GM12878 (cell line): ENCODE measurements around the gene RGS16. TPM values are rescaled to one million over a fixed set of nuclear protein-coding genes. Genes with fewer than 3 reads are reported as not detected.

Source experiments
- ATAC-seq: fragments of 200-7000 bp; cut with Tn5 transposase; 3 replicates; pipeline ENCODE4 v1.9.1; 2020; ENCODE audit warnings: mild to moderate bottlenecking, moderate library complexity
- BruUV-seq: library from RNA; stranded (reverse); fragments of 400-500 nt; replicated peaks from 2 replicates; lab custom pipeline; 2021; lab: Mats Ljungman, UMichigan
- CTCF ChIA-PET: fragments of 300-600 bp; sonication (Branson Sonifier 250); formaldehyde crosslinking; extraction: SDS; loops from one replicate; lab custom pipeline; 2021; ENCODE audit warnings: inconsistent platforms; lab: Yijun Ruan, JAX
- POLR2A ChIA-PET: fragments of 350-600 bp; formaldehyde crosslinking; extraction: SDS; loops from one replicate; lab custom pipeline; 2021; ENCODE audit warnings: inconsistent platforms; lab: Charles Lee
- RAD21 ChIA-PET: fragments of 300-600 bp; sonication (Branson Sonifier 250); formaldehyde crosslinking; loops from one replicate; lab custom pipeline; 2023; ENCODE audit warnings: antibody characterized with exemption; ENCODE audit not compliant: unreplicated experiment; lab: Charles Lee
- SMC1A ChIA-PET: fragments of 300-600 bp; sonication (Branson Sonifier 250); formaldehyde crosslinking; loops from one replicate; lab custom pipeline; 2023; ENCODE audit not compliant: unreplicated experiment, uncharacterized antibody; lab: Charles Lee
- DNase-seq: peaks from one replicate; pipeline ENCODE4 v3.0.0-alpha.2; 2011; ENCODE audit warnings: low read depth, low spot score
- FAIRE-seq: peaks from 3 replicates; lab custom pipeline; 2011; peaks lifted over from hg19 to GRCh38; lab: Jason Lieb, UNC
- H2AFZ ChIP-seq: 2 replicates; pipeline ENCODE4 v1.6.0; 2011; ENCODE audit warnings: low read depth, low read length, control low read depth; ENCODE audit not compliant: control insufficient read depth
- H3K27ac ChIP-seq: 2 replicates; pipeline ENCODE4 v1.5.1; 2011; ENCODE audit warnings: control low read depth; ENCODE audit not compliant: control insufficient read depth, insufficient read depth
- H3K27me3 ChIP-seq, 2 experiments: replicated peaks in 1 of 2; 2 replicates each; pipeline versions ENCODE4 v1.6.0 to v1.6.1; 2011; ENCODE audit warnings: low read length in 1 of 2; ENCODE audit not compliant: control insufficient read depth in 2 of 2, insufficient read depth in 2 of 2
- H3K36me3 ChIP-seq, 2 experiments: 2 replicates each; pipeline ENCODE4 v1.5.1; 2011; ENCODE audit warnings: low read length in 1 of 2; ENCODE audit not compliant: control insufficient read depth in 2 of 2, insufficient read depth in 2 of 2
- H3K4me1 ChIP-seq: 2 replicates; pipeline ENCODE4 v1.6.1; 2011; ENCODE audit warnings: mild to moderate bottlenecking, low read length, moderate library complexity, mixed read lengths; ENCODE audit not compliant: control insufficient read depth, insufficient read depth
- H3K4me2 ChIP-seq: 2 replicates; pipeline ENCODE4 v1.6.0; 2011; ENCODE audit warnings: control low read depth; ENCODE audit not compliant: control insufficient read depth, insufficient read depth
- H3K4me3 ChIP-seq: fragments of 200-600 bp; sonication (generic); 2 replicates; pipeline ENCODE4 v1.5.1; 2016
- H3K79me2 ChIP-seq: 2 replicates; pipeline ENCODE4 v1.6.0; 2011; ENCODE audit warnings: low read length; ENCODE audit not compliant: control insufficient read depth, insufficient read depth
- H3K9ac ChIP-seq: 2 replicates; pipeline ENCODE4 v1.8.0; 2011; ENCODE audit warnings: low read length, control low read depth, mixed read lengths; ENCODE audit not compliant: control insufficient read depth, insufficient read depth
- H3K9me3 ChIP-seq: replicated peaks from 3 replicates; pipeline ENCODE4 v1.5.1; 2011; ENCODE audit warnings: mild to moderate bottlenecking, low read length; ENCODE audit not compliant: control insufficient read depth, insufficient read depth
- H4K20me1 ChIP-seq: 2 replicates; pipeline ENCODE4 v1.6.0; 2011; ENCODE audit not compliant: control insufficient read depth, insufficient read depth
- CBFB ChIP-seq: IDR thresholded peaks from 2 replicates; pipeline ENCODE4 v1.6.1; 2016; ENCODE audit warnings: antibody characterized with exemption, low read depth
- ETV6 ChIP-seq, 2 experiments: fragments of 450-650 bp in 1 of 2; IDR thresholded peaks in 1 of 2; conservative IDR thresholded peaks in 1 of 2; 2 replicates each; pipeline ENCODE4 v1.6.1; 2014; ENCODE audit warnings: antibody characterized with exemption in 1 of 2, borderline replicate concordance in 1 of 2, low read depth in 1 of 2, mild to moderate bottlenecking in 1 of 2, moderate library complexity in 1 of 2
- FOXM1 ChIP-seq: IDR thresholded peaks from 2 replicates; pipeline ENCODE4 v1.6.1; 2012; ENCODE audit warnings: low read depth, mild to moderate bottlenecking, inconsistent platforms, low read length, moderate library complexity
- KDM1A ChIP-seq: fragments of 200-600 bp; sonication (generic); IDR thresholded peaks from 2 replicates; pipeline ENCODE4 v1.6.1; 2016; ENCODE audit warnings: borderline replicate concordance
- MYB ChIP-seq: fragments of 150-350 bp; IDR thresholded peaks from 2 replicates; pipeline ENCODE4 v1.6.1; 2014; ENCODE audit warnings: mild to moderate bottlenecking, low read depth, low read length, borderline replicate concordance
- PAX5 ChIP-seq: IDR thresholded peaks from 2 replicates; pipeline ENCODE4 v1.6.1; 2011; ENCODE audit warnings: low read depth, low read length, borderline replicate concordance
- RAD21 ChIP-seq: IDR thresholded peaks from 2 replicates; pipeline ENCODE4 v1.6.1; 2011; ENCODE audit warnings: mild to moderate bottlenecking, low read depth, low read length, moderate library complexity; ENCODE audit not compliant: insufficient read depth
- RB1 ChIP-seq: fragments of 450-650 bp; formaldehyde crosslinking; IDR thresholded peaks from 2 replicates; pipeline ENCODE4 v1.6.1; 2017; ENCODE audit warnings: mild to moderate bottlenecking, borderline replicate concordance
- RBBP5 ChIP-seq: fragments of 200-600 bp; sonication (generic); conservative IDR thresholded peaks from 2 replicates; pipeline ENCODE4 v1.6.1; 2016
- RCOR1 ChIP-seq: conservative IDR thresholded peaks from 2 replicates; pipeline ENCODE4 v1.6.1; 2012; ENCODE audit warnings: low read depth, low read length, improper control_type of control experiment
- SPI1 ChIP-seq: IDR thresholded peaks from 2 replicates; pipeline ENCODE4 v1.6.1; 2011; ENCODE audit warnings: low read depth, mild to moderate bottlenecking, low read length, moderate library complexity, borderline replicate concordance; ENCODE audit not compliant: insufficient read depth
- ZZZ3 ChIP-seq: IDR thresholded peaks from 2 replicates; pipeline ENCODE4 v1.6.1; 2011; ENCODE audit warnings: low read depth; ENCODE audit not compliant: control insufficient read depth, insufficient read length
- WGBS: methylation state at CpG from one replicate; pipeline ENCODE4 v1.1.6; 2016; ENCODE audit warnings: low lambda C conversion rate; ENCODE audit not compliant: insufficient replicate concordance, insufficient coverage; ENCODE audit errors: missing lambda C conversion rate; 5-methylcytosine and 5-hydroxymethylcytosine counted together
- in situ Hi-C: fragments of 300-500 bp; cut with MboI; formaldehyde crosslinking; loops from 9 replicates; pipeline ENCODE4 v1.14.3; 2018; ENCODE audit warnings: mixed read lengths
- intact Hi-C: fragments of 100-400 bp; cut with micrococcal nuclease; formaldehyde crosslinking; loops from one replicate; pipeline ENCODE4 v1.14.2; 2022; ENCODE audit not compliant: unreplicated experiment
- polyA plus RNA-seq, 11 experiments: library from polyadenylated mRNA; depleted of rRNA in 4 of 11; unstranded in 6 of 11; stranded (reverse) in 5 of 11; fragments of >200 nt; fragmentation: Nextera tagmentation in 4 of 11; fragmentation: Illumina TruSeq in 1 of 11; extraction: Ambion mirVana in 4 of 11; extraction: Trizol in 1 of 11; gene quantifications; 1 replicate in 1 of 11; 2 replicates in 10 of 11; pipeline versions ENCODE4 v1.2.1 to v1.2.3, GENCODE V29; 2011 to 2016; ENCODE audit warnings: inconsistent platforms in 2 of 11, missing spikeins in 2 of 11, low read depth in 1 of 11
- total RNA-seq, 4 experiments: library from RNA; depleted of rRNA in 3 of 4; stranded (reverse); fragments of >200 nt in 3 of 4; fragmentation: Illumina TruSeq in 1 of 4; extraction: Trizol in 1 of 4; gene quantifications; 2 replicates each; pipeline versions ENCODE4 v1.2.1 to v1.2.3, GENCODE V29; 2013 to 2021

Gene RGS16
- total and polyA plus RNA-seq, 10 of the 15 experiments (the other 5 are each of a cell fraction or from before 2014, with no cell fraction given): 16.4 to 58.2 (median 44.6) TPM

GRCh38 chr1:182574156-182574555, 30.0 kb downstream of the RGS16 start (continued):
- no peak for TF ChIP-seq FOXM1
- TF ChIP-seq SPI1: no peak
- TF ChIP-seq ZZZ3: no peak
- TF ChIP-seq RB1: no peak
- TF ChIP-seq RCOR1: no peak
- TF ChIP-seq ETV6 (conservative IDR thresholded peaks at IDR 0.05 in 1 of 2, IDR thresholded peaks at IDR 0.05 in 1 of 2; ENCODE audit: borderline replicate concordance in 1 of 2, low read depth in 1 of 2): no peak
- TF ChIP-seq MYB: no peak
- TF ChIP-seq KDM1A: no peak
- no peak for TF ChIP-seq RBBP5

DNA sequence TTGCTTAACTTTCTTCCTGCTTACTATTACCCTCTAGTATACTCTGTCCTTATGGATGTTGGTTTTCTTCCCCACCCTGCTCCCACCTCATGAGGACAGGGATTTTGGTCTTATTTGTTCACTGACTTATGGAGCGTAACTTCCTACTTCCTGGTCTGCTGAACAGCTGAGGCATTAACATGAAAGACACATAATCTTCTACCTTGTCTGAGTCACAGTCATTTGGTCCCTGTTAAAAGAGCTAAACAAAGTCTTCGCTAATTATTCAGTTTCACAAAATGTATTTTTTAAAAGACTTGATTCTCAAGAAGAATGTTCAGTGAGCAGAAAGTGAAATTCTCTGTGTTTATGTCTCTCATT, 33.6 kb downstream of the RGS16 start:
- POLR2A ChIA-PET: interaction anchor here (2.4 kb wide), 1 partner anchor 18 kb away, joined by 5 read pairs; the partner anchor contains the start of gene RNASEL
- Histone ChIP-seq H3K4me2 (no peak overlapping the region), H3K27me3 (no peaks in the 10 kb centered on the region; a peak in 1 of 4 replicates), H4K20me1 (no peaks in the 10 kb centered on the region), H2AFZ (peak overlapping the region; percentile 63), H3K4me3 (no peak overlapping the region), H3K4me1 (peaks cover 14% of the 10 kb centered on the region), H3K9me3 (no peaks in the 10 kb centered on the region; the same call in 2 of the 3 replicates), H3K79me2 (no peaks in the 10 kb centered on the region), H3K27ac (no peak overlapping the region), H3K9ac (no peak overlapping the region)
- SMC1A ChIA-PET: no interaction called here
- CTCF ChIA-PET: interaction anchor here (1.0 to 1.4 kb wide), 3 partner anchors 9 to 121 kb away, joined by 4 read pairs; no protein-coding TSS in a partner anchor
- intact Hi-C loops: no loop called here
- BruUV-seq: no TSS peak
- ATAC-seq (peak; percentile 38; the same call in 2 of the 3 replicates), FAIRE-seq (peak; percentile 75), DNase-seq (no peak)
- WGBS: 27% methylated on average over 2 of the region's 2 CpGs
- RAD21 ChIA-PET: interaction anchor here (0.5 kb wide), 1 partner anchor 179 kb away, joined by 3 read pairs; the partner anchor contains the start of gene GLUL
- TF ChIP-seq CBFB (no peak), PAX5 (peak; percentile 60; the same call in 1 of the 2 replicates), RBBP5 (no peak), RAD21 (no peak), ETV6 (conservative IDR thresholded peaks at IDR 0.05 in 1 of 2, IDR thresholded peaks at IDR 0.05 in 1 of 2; ENCODE audit: borderline replicate concordance in 1 of 2, low read depth in 1 of 2) (no peak)
- TF ChIP-seq, all 136 proteins: peak for 1
- in situ Hi-C loops: no loop called here
- H3K36me3 ChIP-seq: no peaks in the 10 kb centered on the region
